Transverse colon (tissue), 4 donors: ENCODE measurements around the gene FGGY.

ENCODE experiments used
- CTCF ChIP-seq, 5 experiments: fragments of 200-600 bp in 3 of 5; fragments of 450-650 bp in 2 of 5; sonication (generic) in 3 of 5; IDR thresholded peaks; 1 replicate in 2 of 5; 2 replicates in 3 of 5; pipeline ENCODE4 v1.5.1; 2016 to 2017; ENCODE audit warnings: antibody characterized with exemption in 5 of 5, inconsistent platforms in 3 of 5, mild to moderate bottlenecking in 2 of 5, moderate library complexity in 1 of 5
- POLR2A ChIP-seq: fragments of 450-650 bp; IDR thresholded peaks from one replicate; pipeline ENCODE4 v1.6.1; 2016; ENCODE audit warnings: antibody characterized with exemption, mild to moderate bottlenecking, moderate library complexity
- POLR2AphosphoS5 ChIP-seq, 3 donors: sonication (generic); formaldehyde crosslinking; IDR thresholded peaks; one replicate each; pipeline ENCODE4 v1.6.1; 2016; ENCODE audit warnings: antibody characterized with exemption in 3 of 3

GRCh38 chr1:59289570-59289969 lies 7.3 kb upstream of the FGGY start:
- no peak for TF ChIP-seq CTCF (IDR thresholded peaks at IDR 0.05)
- no peak for TF ChIP-seq POLR2A
- no peak for TF ChIP-seq POLR2AphosphoS5 (IDR thresholded peaks at IDR 0.05)
